HG03039 (cell line): Measurements from ENCODE around the gene HAUS8.

Source experiments
- ATAC-seq: cut with Tn5 transposase; IDR thresholded peaks from one replicate; pipeline ENCODE4 v1.9.1; 2021; ENCODE audit warnings: mild to moderate bottlenecking, moderate library complexity; ENCODE audit not compliant: unreplicated experiment

The HAUS8 gene

GRCh38 chr19:17076543-17076991 lies 1.3 kb upstream of the HAUS8 start:
- no peak for ATAC-seq

GRCh38 chr19:17075864-17076542 lies 751 bp upstream of the HAUS8 start:
- no peak for ATAC-seq

GRCh38 chr19:17074634-17075034 lies 618 bp downstream of the HAUS8 start:
- ATAC-seq: no peak

GRCh38 chr19:17073869-17074633 lies 1.2 kb downstream of the HAUS8 start:
- ATAC-seq: no peak

GRCh38 chr19:17070912-17071311 lies 4.3 kb downstream of the HAUS8 start:
- no peak for ATAC-seq

- ATAC-seq: no peak
Observed at GRCh38 chr19:17070421-17070820, 4.8 kb downstream of the HAUS8 start.

- ATAC-seq: no peak
Observed at GRCh38 chr19:17069193-17069592, 6.1 kb downstream of the HAUS8 start.

GRCh38 chr19:17063428-17063827 lies 11.8 kb downstream of the HAUS8 start:
- ATAC-seq: no peak

- no peak for ATAC-seq
Observed at GRCh38 chr19:17061691-17062090, 13.6 kb downstream of the HAUS8 start.

GRCh38 chr19:17061205-17061604 lies 14.0 kb downstream of the HAUS8 start:
- ATAC-seq: no peak

- ATAC-seq: no peak
Observed at GRCh38 chr19:17060802-17061201, 14.4 kb downstream of the HAUS8 start.

- ATAC-seq: no peak
Observed at GRCh38 chr19:17058236-17058635, 17.0 kb downstream of the HAUS8 start.

- ATAC-seq: no peak
Observed at GRCh38 chr19:17055636-17056035, 19.6 kb downstream of the HAUS8 start.

- ATAC-seq: no peak
Observed at GRCh38 chr19:17054746-17055145, 20.5 kb downstream of the HAUS8 start.

GRCh38 chr19:17052439-17052838 lies 22.8 kb downstream of the HAUS8 start:
- ATAC-seq: no peak

GRCh38 chr19:17049711-17050280 lies 25.5 kb downstream of the HAUS8 start:
- ATAC-seq: no peak

GRCh38 chr19:17048885-17049453 lies 26.3 kb downstream of the HAUS8 start:
- ATAC-seq: no peak

GRCh38 chr19:17045907-17046502 lies 29.2 kb downstream of the HAUS8 start:
- no peak for ATAC-seq

GRCh38 chr19:17043744-17044143 lies 31.5 kb downstream of the HAUS8 start:
- no peak for ATAC-seq

GRCh38 chr19:17041976-17042375 lies 33.3 kb downstream of the HAUS8 start:
- no peak for ATAC-seq

GRCh38 chr19:17037966-17038500 lies 37.2 kb downstream of the HAUS8 start:
- no peak for ATAC-seq
